Activated CD4-positive, alpha-beta T cell treated with anti-CD3 and anti-CD28 coated beads for 48 hours (primary cell): ENCODE data around the gene LY6G5C.
A peak's percentile ranks its signal among the peaks of the same experiment; 100 is the strongest.

Experiments used
- DNase-seq: peaks from one replicate; pipeline ENCODE4 v3.0.0-alpha.2; 2020

LY6G5C gene

GRCh38 chr6:31680226-31681134 lies at the start of gene LY6G5C:
LY6G5C (minus strand) TSS chr6:31681067; CDS start chr6:31680373, 694 bp downstream.
- DNase-seq = peak; percentile 75

GRCh38 chr6:31729979-31730630 lies 49.2 kb upstream of the LY6G5C start:
- DNase-seq = peak; percentile 72

GRCh38 chr6:31729515-31729978 lies 48.7 kb upstream of the LY6G5C start:
- DNase-seq = peak; percentile 82

- DNase-seq = no peak
Observed at GRCh38 chr6:31728767-31729514, 48.1 kb upstream of the LY6G5C start, which contains the start of gene DDAH2. DDAH2 (minus strand) TSS chr6:31729299; CDS start chr6:31729161, 138 bp downstream.

GRCh38 chr6:31727717-31728671 lies 47.1 kb upstream of the LY6G5C start:
- no peak for DNase-seq

- peak; percentile 26 for DNase-seq
Observed at GRCh38 chr6:31727034-31727716, 46.3 kb upstream of the LY6G5C start.

- no peak for DNase-seq
Observed at GRCh38 chr6:31725502-31726350, 44.9 kb upstream of the LY6G5C start.

- DNase-seq = no peak
Observed at GRCh38 chr6:31723980-31724691, 43.3 kb upstream of the LY6G5C start.

- no peak for DNase-seq
Observed at GRCh38 chr6:31723245-31723979, 42.5 kb upstream of the LY6G5C start, which contains the start of gene MPIG6B. MPIG6B (plus strand) TSS chr6:31723373; CDS start chr6:31723384, 11 bp downstream.

GRCh38 chr6:31722173-31722572 lies 41.3 kb upstream of the LY6G5C start:
- no peak for DNase-seq

GRCh38 chr6:31721351-31722020 lies 40.6 kb upstream of the LY6G5C start, which contains the start of gene LY6G6C:
LY6G6C (minus strand) TSS chr6:31721746; CDS start chr6:31721679, 67 bp downstream.
- DNase-seq = no peak

GRCh38 chr6:31720196-31720770 lies 39.4 kb upstream of the LY6G5C start:
- DNase-seq = no peak

GRCh38 chr6:31719001-31719400 lies 38.1 kb upstream of the LY6G5C start:
- DNase-seq = no peak

GRCh38 chr6:31718265-31718664 lies 37.4 kb upstream of the LY6G5C start:
- DNase-seq = no peak

GRCh38 chr6:31717499-31718222 lies 36.8 kb upstream of the LY6G5C start:
- no peak for DNase-seq

GRCh38 chr6:31715022-31715958 lies 34.4 kb upstream of the LY6G5C start, which contains the start of gene LY6G6D:
LY6G6D (plus strand) TSS chr6:31715348; CDS start chr6:31715356, 8 bp downstream.
- no peak for DNase-seq
